HEK293 (cell line): ENCODE data around the gene SCAF11.

Experiments
- CTCF ChIA-PET: fragments of 350-600 bp; formaldehyde crosslinking; extraction: SDS; loops from one replicate; lab custom pipeline; 2021; ENCODE audit warnings: antibody characterized with exemption; lab: Yijun Ruan, JAX
- POLR2A ChIA-PET: fragments of 300-600 bp; formaldehyde crosslinking; extraction: SDS; loops from one replicate; lab custom pipeline; 2020; ENCODE audit warnings: antibody characterized with exemption, inconsistent platforms; lab: Yijun Ruan, JAX
- H3K27ac ChIP-seq: fragments of 200-500 bp; sonication (Bioruptor generic); 2 replicates; pipeline ENCODE4 v1.5.1; 2014; ENCODE audit warnings: low read depth, low read length, control low read depth, inconsistent platforms; ENCODE audit errors: extremely low read depth
- H3K36me3 ChIP-seq, 2 experiments: fragments of 200-500 bp in 1 of 2; sonication (Bioruptor generic) in 1 of 2; 1 replicate in 1 of 2; 2 replicates in 1 of 2; pipeline ENCODE4 v1.5.1; 2014 to 2017; ENCODE audit warnings: inconsistent platforms in 2 of 2, low read length in 2 of 2; ENCODE audit not compliant: control insufficient read depth in 2 of 2, insufficient read depth in 1 of 2
- H3K4me1 ChIP-seq: fragments of 200-500 bp; sonication (Bioruptor generic); 2 replicates; pipeline ENCODE4 v1.5.1; 2014; ENCODE audit warnings: mild to moderate bottlenecking, low read length, inconsistent platforms; ENCODE audit not compliant: control insufficient read depth, insufficient read depth
- H3K4me3 ChIP-seq: 2 replicates; pipeline ENCODE4 v1.5.1; 2011; ENCODE audit warnings: low read depth, mild to moderate bottlenecking, control low read depth, low read length, moderate library complexity
- H3K9me3 ChIP-seq: fragments of 200-500 bp; sonication (Bioruptor generic); 2 replicates; pipeline ENCODE4 v1.5.1; 2014; ENCODE audit warnings: low read depth, low read length, inconsistent platforms; ENCODE audit not compliant: control insufficient read depth, insufficient read depth
- BCL11A ChIP-seq: fragments of 450-650 bp; formaldehyde crosslinking; IDR thresholded peaks from 2 replicates; pipeline ENCODE4 v1.5.1; 2016; ENCODE audit warnings: low read depth, missing biosample characterization, missing genetic modification characterization
- CTCF ChIP-seq: fragments of 450-650 bp; formaldehyde crosslinking; IDR thresholded peaks from 2 replicates; pipeline ENCODE4 v1.5.1; 2016; ENCODE audit warnings: missing biosample characterization, missing genetic modification characterization
- KLF1 ChIP-seq: fragments of 450-650 bp; formaldehyde crosslinking; IDR thresholded peaks from 2 replicates; pipeline ENCODE4 v1.5.1; 2016; ENCODE audit warnings: missing biosample characterization, missing genetic modification characterization
- MYNN ChIP-seq: fragments of 450-650 bp; formaldehyde crosslinking; IDR thresholded peaks from 2 replicates; pipeline ENCODE4 v1.5.1; 2016; ENCODE audit warnings: missing biosample characterization, missing genetic modification characterization, borderline replicate concordance
- PRDM4 ChIP-seq: fragments of 450-650 bp; formaldehyde crosslinking; IDR thresholded peaks from 2 replicates; pipeline ENCODE4 v1.5.1; 2017; ENCODE audit warnings: missing biosample characterization, missing genetic modification characterization
- SALL2 ChIP-seq: fragments of 450-650 bp; formaldehyde crosslinking; IDR thresholded peaks from 2 replicates; pipeline ENCODE4 v1.5.0; 2017; ENCODE audit warnings: missing biosample characterization, mild to moderate bottlenecking, missing genetic modification characterization, borderline replicate concordance
- TCF7L2 ChIP-seq: IDR thresholded peaks from 2 replicates; pipeline ENCODE4 v1.6.1; 2011; ENCODE audit warnings: low read depth, mild to moderate bottlenecking, inconsistent platforms, low read length, moderate library complexity, borderline replicate concordance
- WT1 ChIP-seq: fragments of 450-650 bp; formaldehyde crosslinking; IDR thresholded peaks from 2 replicates; pipeline ENCODE4 v1.5.1; 2016; ENCODE audit warnings: missing biosample characterization, missing genetic modification characterization
- ZFP41 ChIP-seq: fragments of 450-650 bp; formaldehyde crosslinking; IDR thresholded peaks from 2 replicates; pipeline ENCODE4 v1.5.1; 2016; ENCODE audit warnings: missing biosample characterization, missing genetic modification characterization, borderline replicate concordance
- ZFP69B ChIP-seq: fragments of 450-650 bp; formaldehyde crosslinking; IDR thresholded peaks from 2 replicates; pipeline ENCODE4 v1.5.1; 2016; ENCODE audit warnings: missing biosample characterization, missing genetic modification characterization
- ZNF10 ChIP-seq: fragments of 450-650 bp; formaldehyde crosslinking; IDR thresholded peaks from 2 replicates; pipeline ENCODE4 v1.5.1; 2017; ENCODE audit warnings: missing biosample characterization, missing genetic modification characterization
- ZNF138 ChIP-seq: fragments of 450-650 bp; formaldehyde crosslinking; IDR thresholded peaks from 2 replicates; pipeline ENCODE4 v1.5.1; 2016; ENCODE audit warnings: missing biosample characterization, missing genetic modification characterization, borderline replicate concordance
- ZNF140 ChIP-seq: fragments of 450-650 bp; formaldehyde crosslinking; IDR thresholded peaks from 2 replicates; pipeline ENCODE4 v1.5.1; 2016; ENCODE audit warnings: missing biosample characterization, missing genetic modification characterization
- ZNF155 ChIP-seq: fragments of 450-650 bp; formaldehyde crosslinking; IDR thresholded peaks from 2 replicates; pipeline ENCODE4 v1.5.1; 2016; ENCODE audit warnings: missing biosample characterization, missing genetic modification characterization
- ZNF2 ChIP-seq: fragments of 450-650 bp; formaldehyde crosslinking; IDR thresholded peaks from 2 replicates; pipeline ENCODE4 v1.5.1; 2016; ENCODE audit warnings: missing biosample characterization, missing genetic modification characterization
- ZNF274 ChIP-seq, 2 experiments: fragments of 200-500 bp in 1 of 2; fragments of 450-650 bp in 1 of 2; sonication (Bioruptor generic) in 1 of 2; formaldehyde crosslinking in 1 of 2; IDR thresholded peaks; 2 replicates each; pipeline versions ENCODE4 v1.5.1 to v1.6.1; 2014 to 2016; ENCODE audit warnings: borderline replicate concordance in 1 of 2, inconsistent platforms in 1 of 2, low read length in 1 of 2, missing biosample characterization in 1 of 2, missing genetic modification characterization in 1 of 2
- ZNF341 ChIP-seq: fragments of 450-650 bp; formaldehyde crosslinking; IDR thresholded peaks from 2 replicates; pipeline ENCODE4; 2016; ENCODE audit warnings: low read depth, missing biosample characterization, missing genetic modification characterization
- ZNF350 ChIP-seq: fragments of 450-650 bp; formaldehyde crosslinking; IDR thresholded peaks from 2 replicates; pipeline ENCODE4 v1.5.0; 2017; ENCODE audit warnings: missing biosample characterization, mild to moderate bottlenecking, missing genetic modification characterization
- ZNF423 ChIP-seq: fragments of 450-650 bp; formaldehyde crosslinking; IDR thresholded peaks from 2 replicates; pipeline ENCODE4 v1.5.1; 2016; ENCODE audit warnings: missing biosample characterization, missing genetic modification characterization
- ZNF514 ChIP-seq: fragments of 450-650 bp; formaldehyde crosslinking; IDR thresholded peaks from 2 replicates; pipeline ENCODE4 v1.5.1; 2016; ENCODE audit warnings: missing biosample characterization, missing genetic modification characterization
- ZNF626 ChIP-seq: fragments of 450-650 bp; sonication (Bioruptor Pico); formaldehyde crosslinking; IDR thresholded peaks from 2 replicates; pipeline ENCODE4 v1.5.1; 2018; ENCODE audit warnings: missing biosample characterization, missing genetic modification characterization, inconsistent platforms
- ZNF654 ChIP-seq: fragments of 450-650 bp; formaldehyde crosslinking; IDR thresholded peaks from 2 replicates; pipeline ENCODE4 v1.5.1; 2016; ENCODE audit warnings: low read depth, missing biosample characterization, missing genetic modification characterization
- ZNF658 ChIP-seq: fragments of 450-650 bp; formaldehyde crosslinking; IDR thresholded peaks from 2 replicates; pipeline ENCODE4; 2016; ENCODE audit warnings: missing biosample characterization, missing genetic modification characterization
- ZNF677 ChIP-seq: fragments of 450-650 bp; IDR thresholded peaks from 2 replicates; pipeline ENCODE4 v1.5.0; 2018; ENCODE audit warnings: missing biosample characterization, mild to moderate bottlenecking, missing genetic modification characterization, moderate library complexity
- ZNF692 ChIP-seq: fragments of 450-650 bp; formaldehyde crosslinking; IDR thresholded peaks from 2 replicates; pipeline ENCODE4 v1.5.1; 2016; ENCODE audit warnings: missing biosample characterization, missing genetic modification characterization
- ZNF701 ChIP-seq: fragments of 450-650 bp; formaldehyde crosslinking; IDR thresholded peaks from 2 replicates; pipeline ENCODE4 v1.5.1; 2016; ENCODE audit warnings: missing biosample characterization, missing genetic modification characterization
- TF ChIP-seq, protein P1 (sequence below): fragments of 450-650 bp; formaldehyde crosslinking; IDR thresholded peaks from 2 replicates; pipeline ENCODE4 v1.5.1; 2016; ENCODE audit warnings: missing biosample characterization, missing genetic modification characterization
- TF ChIP-seq, protein P2 (sequence below): fragments of 450-650 bp; formaldehyde crosslinking; IDR thresholded peaks from 2 replicates; pipeline ENCODE4 v1.5.1; 2016; ENCODE audit warnings: missing biosample characterization, missing genetic modification characterization

The SCAF11 gene

DNA sequence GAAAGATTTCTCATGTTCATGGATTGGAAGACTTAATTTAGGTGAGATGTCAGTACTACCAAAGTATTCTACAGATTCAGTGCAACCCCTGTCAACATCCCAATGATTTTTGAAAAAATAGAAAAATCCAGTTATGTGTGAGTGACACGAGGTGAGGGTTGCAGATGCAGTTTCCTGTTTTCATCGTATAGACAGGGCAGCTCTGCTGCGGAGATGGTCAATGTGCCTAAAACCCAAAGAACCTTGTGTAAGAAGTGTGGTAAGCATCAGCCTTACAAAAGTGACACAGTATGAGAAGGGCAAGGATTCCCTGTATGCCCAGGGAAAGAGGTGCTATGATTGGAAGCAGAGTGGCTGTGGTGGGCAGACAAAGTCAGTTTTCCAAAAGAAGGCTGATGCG lies 94.4 kb downstream of the SCAF11 start:
- Histone ChIP-seq H3K9me3 (no peaks in the 10 kb centered on the region), H3K36me3 (peaks cover 25 to 51% of the 10 kb centered on the region in 2 experiments), H3K4me3 (no peak overlapping the region), H3K4me1 (no peaks in the 10 kb centered on the region), H3K27ac (no peak overlapping the region)
- TF ChIP-seq PRDM4 (no peak), ZNF155 (no peak), ZNF138 (tag by site-specific recombination) (no peak), ZNF626 (no peak), ZFP69B (tag by site-specific recombination) (no peak), KLF1 (no peak), ZNF274 (IDR thresholded peaks at IDR 0.05; ENCODE audit: low read length) (no peak), ZNF274 (tag by site-specific recombination; IDR thresholded peaks at IDR 0.05; ENCODE audit: borderline replicate concordance) (no peak), TCF7L2 (no peak), ZNF423 (no peak), ZNF10 (tag by site-specific recombination) (no peak), BCL11A (tag by site-specific recombination) (no peak), ZNF677 (tag by site-specific recombination) (no peak), ZNF514 (tag by site-specific recombination) (no peak), ZNF658 (tag by site-specific recombination) (no peak)
- TF ChIP-seq, protein P1, sequence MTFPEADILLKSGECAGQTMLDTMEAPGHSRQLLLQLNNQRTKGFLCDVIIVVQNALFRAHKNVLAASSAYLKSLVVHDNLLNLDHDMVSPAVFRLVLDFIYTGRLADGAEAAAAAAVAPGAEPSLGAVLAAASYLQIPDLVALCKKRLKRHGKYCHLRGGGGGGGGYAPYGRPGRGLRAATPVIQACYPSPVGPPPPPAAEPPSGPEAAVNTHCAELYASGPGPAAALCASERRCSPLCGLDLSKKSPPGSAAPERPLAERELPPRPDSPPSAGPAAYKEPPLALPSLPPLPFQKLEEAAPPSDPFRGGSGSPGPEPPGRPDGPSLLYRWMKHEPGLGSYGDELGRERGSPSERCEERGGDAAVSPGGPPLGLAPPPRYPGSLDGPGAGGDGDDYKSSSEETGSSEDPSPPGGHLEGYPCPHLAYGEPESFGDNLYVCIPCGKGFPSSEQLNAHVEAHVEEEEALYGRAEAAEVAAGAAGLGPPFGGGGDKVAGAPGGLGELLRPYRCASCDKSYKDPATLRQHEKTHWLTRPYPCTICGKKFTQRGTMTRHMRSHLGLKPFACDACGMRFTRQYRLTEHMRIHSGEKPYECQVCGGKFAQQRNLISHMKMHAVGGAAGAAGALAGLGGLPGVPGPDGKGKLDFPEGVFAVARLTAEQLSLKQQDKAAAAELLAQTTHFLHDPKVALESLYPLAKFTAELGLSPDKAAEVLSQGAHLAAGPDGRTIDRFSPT (tag by site-specific recombination), result no peak
- ChIA-PET CTCF (no interaction called here), POLR2A (no interaction called here)

GRCh38 chr12:45893240-45893639 lies 97.1 kb downstream of the SCAF11 start:
- CTCF ChIA-PET, result interaction anchor here (0.6 to 1.3 kb wide), 4 partner anchors 9 to 303 kb away, joined by 3 to 5 read pairs (median 4); no protein-coding TSS in a partner anchor
- Histone ChIP-seq H3K4me3 (no peak overlapping the region), H3K27ac (no peak overlapping the region), H3K4me1 (no peaks in the 10 kb centered on the region), H3K9me3 (no peaks in the 10 kb centered on the region), H3K36me3 (peaks cover 20 to 51% of the 10 kb centered on the region in 2 experiments)
- POLR2A ChIA-PET, result no interaction called here
- TF ChIP-seq ZNF140 (tag by site-specific recombination), result no peak
- TF ChIP-seq SALL2, result no peak
- no peak for TF ChIP-seq ZNF654 (tag by site-specific recombination)
- TF ChIP-seq WT1, result no peak
- no peak for TF ChIP-seq ZFP41
- no peak for TF ChIP-seq MYNN
- no peak for TF ChIP-seq ZNF692 (tag by site-specific recombination)
- TF ChIP-seq, protein P2, sequence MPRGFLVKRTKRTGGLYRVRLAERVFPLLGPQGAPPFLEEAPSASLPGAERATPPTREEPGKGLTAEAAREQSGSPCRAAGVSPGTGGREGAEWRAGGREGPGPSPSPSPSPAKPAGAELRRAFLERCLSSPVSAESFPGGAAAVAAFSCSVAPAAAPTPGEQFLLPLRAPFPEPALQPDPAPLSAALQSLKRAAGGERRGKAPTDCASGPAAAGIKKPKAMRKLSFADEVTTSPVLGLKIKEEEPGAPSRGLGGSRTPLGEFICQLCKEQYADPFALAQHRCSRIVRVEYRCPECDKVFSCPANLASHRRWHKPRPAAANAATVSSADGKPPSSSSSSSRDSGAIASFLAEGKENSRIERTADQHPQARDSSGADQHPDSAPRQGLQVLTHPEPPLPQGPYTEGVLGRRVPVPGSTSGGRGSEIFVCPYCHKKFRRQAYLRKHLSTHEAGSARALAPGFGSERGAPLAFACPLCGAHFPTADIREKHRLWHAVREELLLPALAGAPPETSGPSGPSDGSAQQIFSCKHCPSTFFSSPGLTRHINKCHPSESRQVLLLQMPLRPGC (tag by site-specific recombination), result no peak
- no peak for TF ChIP-seq TCF7L2
- no peak for TF ChIP-seq ZNF701 (tag by site-specific recombination)
- TF ChIP-seq ZNF341 (tag by site-specific recombination), result no peak
- no peak for TF ChIP-seq CTCF
- no peak for TF ChIP-seq ZNF350 (tag by site-specific recombination)
- TF ChIP-seq ZNF2, result no peak
